AG09319 (cell line): ENCODE data around the gene PLEKHG4.

Source experiments
- DNase-seq: peaks from one replicate; pipeline ENCODE4 v3.0.0-alpha.2; 2010; ENCODE audit warnings: low read depth; ENCODE audit errors: extremely low read depth
- CTCF ChIP-seq: IDR thresholded peaks from 2 replicates; pipeline ENCODE4 v1.5.1; 2011; ENCODE audit warnings: low read depth, mild to moderate bottlenecking, inconsistent platforms, low read length, moderate library complexity

Gene PLEKHG4

GRCh38 chr16:67242138-67242730, 37.1 kb upstream of the PLEKHG4 start:
- TF ChIP-seq CTCF, result no peak

GRCh38 chr16:67243481-67243880, 35.9 kb upstream of the PLEKHG4 start:
- DNase-seq, result no peak
- TF ChIP-seq CTCF, result no peak

More at GRCh38 chr16:67242138-67242730, 37.1 kb upstream of the PLEKHG4 start:
- no peak for DNase-seq

- peak; percentile 38 for DNase-seq
- TF ChIP-seq CTCF, result no peak
These were observed 34.7 kb upstream of the PLEKHG4 start for GRCh38 chr16:67244387-67245185.

- no peak for TF ChIP-seq CTCF
- no peak for DNase-seq
These were observed 34.1 kb upstream of the PLEKHG4 start for GRCh38 chr16:67245186-67245585.

- TF ChIP-seq CTCF, result no peak
- no peak for DNase-seq
These were observed 33.7 kb upstream of the PLEKHG4 start for GRCh38 chr16:67245674-67246080.

GRCh38 chr16:67246081-67246755, 33.1 kb upstream of the PLEKHG4 start:
- peak; percentile 67 for DNase-seq
- TF ChIP-seq CTCF, result peak; percentile 52

- DNase-seq, result no peak
- no peak for TF ChIP-seq CTCF
These were observed 32.6 kb upstream of the PLEKHG4 start for GRCh38 chr16:67246756-67247191.
